GM12878 (cell line): Measurements from ENCODE around the gene TP63. TPM values are rescaled to one million over a fixed set of nuclear protein-coding genes. Genes with fewer than 3 reads are reported as not detected.

Experiments used
- EED ChIP-seq: sonication (generic); IDR thresholded peaks from 2 replicates; pipeline ENCODE4 v1.6.1; 2016; ENCODE audit warnings: antibody characterized with exemption, low read depth
- MEF2B ChIP-seq: fragments of 450-650 bp; IDR thresholded peaks from 2 replicates; pipeline ENCODE4 v1.6.1; 2018; ENCODE audit warnings: mild to moderate bottlenecking, moderate library complexity; ENCODE audit not compliant: partially characterized antibody, poor library complexity, severe bottlenecking
- NR2C2 ChIP-seq: IDR thresholded peaks from 2 replicates; pipeline ENCODE4 v1.6.1; 2011; ENCODE audit warnings: borderline replicate concordance, low read depth; ENCODE audit not compliant: control insufficient read depth, insufficient read length
- NRF1 ChIP-seq: conservative IDR thresholded peaks from 2 replicates; pipeline ENCODE4 v1.6.1; 2011; ENCODE audit warnings: mild to moderate bottlenecking, low read depth, low read length, improper control_type of control experiment
- RAD21 ChIP-seq: IDR thresholded peaks from 2 replicates; pipeline ENCODE4 v1.6.1; 2011; ENCODE audit warnings: mild to moderate bottlenecking, low read depth, low read length, moderate library complexity; ENCODE audit not compliant: insufficient read depth
- SMARCA5 ChIP-seq: fragments of 450-650 bp; IDR thresholded peaks from 2 replicates; pipeline ENCODE4 v1.6.1; 2017; ENCODE audit warnings: mild to moderate bottlenecking
- SP1 ChIP-seq: IDR thresholded peaks from one replicate; pipeline ENCODE4 v1.6.1; 2011; ENCODE audit warnings: low read depth, low read length
- TAF1 ChIP-seq: IDR thresholded peaks from 2 replicates; pipeline ENCODE4 v1.6.1; 2011; ENCODE audit warnings: mild to moderate bottlenecking, low read depth, low read length, borderline replicate concordance
- TCF7 ChIP-seq: IDR thresholded peaks from 2 replicates; pipeline ENCODE4 v1.6.1; 2014; ENCODE audit warnings: antibody characterized with exemption, borderline replicate concordance
- polyA plus RNA-seq, 11 experiments: library from polyadenylated mRNA; depleted of rRNA in 4 of 11; unstranded in 6 of 11; stranded (reverse) in 5 of 11; fragments of >200 nt; fragmentation: Nextera tagmentation in 4 of 11; fragmentation: Illumina TruSeq in 1 of 11; extraction: Ambion mirVana in 4 of 11; extraction: Trizol in 1 of 11; gene quantifications; 1 replicate in 1 of 11; 2 replicates in 10 of 11; pipeline versions ENCODE4 v1.2.1 to v1.2.3, GENCODE V29; 2011 to 2016; ENCODE audit warnings: inconsistent platforms in 2 of 11, missing spikeins in 2 of 11, low read depth in 1 of 11
- total RNA-seq, 4 experiments: library from RNA; depleted of rRNA in 3 of 4; stranded (reverse); fragments of >200 nt in 3 of 4; fragmentation: Illumina TruSeq in 1 of 4; extraction: Trizol in 1 of 4; gene quantifications; 2 replicates each; pipeline versions ENCODE4 v1.2.1 to v1.2.3, GENCODE V29; 2013 to 2021
- TF ChIP-seq, protein P1 (sequence below): fragments of 450-650 bp; IDR thresholded peaks from 2 replicates; pipeline ENCODE4 v1.6.1; 2017; ENCODE audit warnings: mild to moderate bottlenecking, moderate library complexity

The TP63 gene
- total and polyA plus RNA-seq, 10 of the 15 experiments (the other 5 are each of a cell fraction or from before 2014, with no cell fraction given) = 1.4 to 10.8 (median 6.2) TPM

DNA sequence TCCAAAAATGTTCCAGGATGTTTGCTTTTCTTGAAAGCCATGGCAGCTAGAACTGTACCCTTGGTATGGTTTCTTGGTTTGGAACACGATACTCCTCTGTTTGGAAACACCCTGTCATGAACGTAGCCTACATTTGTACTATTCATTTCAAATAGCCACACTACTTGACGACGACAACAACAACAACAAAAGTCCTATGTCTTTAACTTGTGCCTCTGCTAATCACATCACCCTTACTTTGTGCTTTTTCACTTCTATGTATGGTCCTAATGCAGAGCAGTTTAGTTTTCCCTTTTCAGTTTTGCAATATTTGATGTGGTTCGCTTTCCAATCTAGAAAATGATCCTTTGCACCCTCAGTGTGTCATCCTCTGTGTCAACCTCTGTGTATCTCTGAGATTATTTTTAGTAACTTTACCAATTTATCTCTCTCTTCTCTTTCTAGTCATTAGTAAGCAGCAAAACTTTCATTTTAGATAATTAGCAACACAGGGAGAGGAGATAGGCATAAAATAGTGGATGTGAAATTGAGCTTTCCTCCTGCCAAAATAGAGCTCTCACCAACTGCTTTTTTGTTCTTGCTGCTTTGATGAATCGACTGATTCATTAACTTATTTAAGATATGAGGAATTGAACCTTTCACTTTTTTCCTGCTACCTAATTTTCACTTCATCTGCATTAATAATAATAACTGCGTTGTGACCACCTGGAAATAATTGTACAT lies 44.1 kb upstream of the TP63 start (continued):
- TF ChIP-seq, protein P1, sequence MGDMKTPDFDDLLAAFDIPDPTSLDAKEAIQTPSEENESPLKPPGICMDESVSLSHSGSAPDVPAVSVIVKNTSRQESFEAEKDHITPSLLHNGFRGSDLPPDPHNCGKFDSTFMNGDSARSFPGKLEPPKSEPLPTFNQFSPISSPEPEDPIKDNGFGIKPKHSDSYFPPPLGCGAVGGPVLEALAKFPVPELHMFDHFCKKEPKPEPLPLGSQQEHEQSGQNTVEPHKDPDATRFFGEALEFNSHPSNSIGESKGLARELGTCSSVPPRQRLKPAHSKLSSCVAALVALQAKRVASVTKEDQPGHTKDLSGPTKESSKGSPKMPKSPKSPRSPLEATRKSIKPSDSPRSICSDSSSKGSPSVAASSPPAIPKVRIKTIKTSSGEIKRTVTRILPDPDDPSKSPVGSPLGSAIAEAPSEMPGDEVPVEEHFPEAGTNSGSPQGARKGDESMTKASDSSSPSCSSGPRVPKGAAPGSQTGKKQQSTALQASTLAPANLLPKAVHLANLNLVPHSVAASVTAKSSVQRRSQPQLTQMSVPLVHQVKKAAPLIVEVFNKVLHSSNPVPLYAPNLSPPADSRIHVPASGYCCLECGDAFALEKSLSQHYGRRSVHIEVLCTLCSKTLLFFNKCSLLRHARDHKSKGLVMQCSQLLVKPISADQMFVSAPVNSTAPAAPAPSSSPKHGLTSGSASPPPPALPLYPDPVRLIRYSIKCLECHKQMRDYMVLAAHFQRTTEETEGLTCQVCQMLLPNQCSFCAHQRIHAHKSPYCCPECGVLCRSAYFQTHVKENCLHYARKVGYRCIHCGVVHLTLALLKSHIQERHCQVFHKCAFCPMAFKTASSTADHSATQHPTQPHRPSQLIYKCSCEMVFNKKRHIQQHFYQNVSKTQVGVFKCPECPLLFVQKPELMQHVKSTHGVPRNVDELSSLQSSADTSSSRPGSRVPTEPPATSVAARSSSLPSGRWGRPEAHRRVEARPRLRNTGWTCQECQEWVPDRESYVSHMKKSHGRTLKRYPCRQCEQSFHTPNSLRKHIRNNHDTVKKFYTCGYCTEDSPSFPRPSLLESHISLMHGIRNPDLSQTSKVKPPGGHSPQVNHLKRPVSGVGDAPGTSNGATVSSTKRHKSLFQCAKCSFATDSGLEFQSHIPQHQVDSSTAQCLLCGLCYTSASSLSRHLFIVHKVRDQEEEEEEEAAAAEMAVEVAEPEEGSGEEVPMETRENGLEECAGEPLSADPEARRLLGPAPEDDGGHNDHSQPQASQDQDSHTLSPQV = no peak
- TF ChIP-seq TAF1 (no peak), NRF1 (no peak), SP1 (peak; percentile 51), EED (peak; percentile 91), SMARCA5 (0 out of 2 replicates have a peak, but pooled peaks have one; percentile 3), MEF2B (peak; percentile 95), TCF7 (peak; percentile 99), NR2C2 (no peak), RAD21 (peak; percentile 16; the same call in 1 of the 2 replicates)
- TF ChIP-seq, all 136 proteins: peak for 44
